ENCODE results near the gene DDIAS.

The DDIAS gene

GRCh38 chr11:82979824-82980223, 78.3 kb downstream of the DDIAS start:
- H3K4me3 ChIP-seq (replicated peaks in 1 of 2; ENCODE audit: low read depth in 2 of 2, low read length in 2 of 2): no peak overlapping the region
- DNase-seq (ENCODE audit: low read depth in 2 of 2): no peak
- TF ChIP-seq CTCF (IDR thresholded peaks at IDR 0.05; ENCODE audit: low read depth, low read length): no peak

- peak; percentile 63 to 90 for DNase-seq (ENCODE audit: low read depth in 2 of 2)
- TF ChIP-seq CTCF (IDR thresholded peaks at IDR 0.05; ENCODE audit: low read depth, low read length): no peak
- no peak overlapping the region for H3K4me3 ChIP-seq (replicated peaks in 1 of 2; ENCODE audit: low read depth in 2 of 2, low read length in 2 of 2)
These were observed 78.8 kb downstream of the DDIAS start for GRCh38 chr11:82980292-82980691.

- no peak for TF ChIP-seq CTCF (IDR thresholded peaks at IDR 0.05; ENCODE audit: low read depth, low read length)
- no peak for DNase-seq (ENCODE audit: low read depth in 2 of 2)
- H3K4me3 ChIP-seq (replicated peaks in 1 of 2; ENCODE audit: low read depth in 2 of 2, low read length in 2 of 2): no peak overlapping the region
These were observed 79.4 kb downstream of the DDIAS start for GRCh38 chr11:82980947-82981346.

GRCh38 chr11:82981852-82982251, 80.3 kb downstream of the DDIAS start:
- TF ChIP-seq CTCF (IDR thresholded peaks at IDR 0.05; ENCODE audit: low read depth, low read length): no peak
- no peak overlapping the region for H3K4me3 ChIP-seq (replicated peaks in 1 of 2; ENCODE audit: low read depth in 2 of 2, low read length in 2 of 2)
- no peak for DNase-seq (ENCODE audit: low read depth in 2 of 2)

All from cardiac fibroblast (primary cell).